HepG2 (cell line): Measurements from ENCODE around the gene PRKG1. TPM values are rescaled to one million over a fixed set of nuclear protein-coding genes. Genes with fewer than 3 reads are reported as not detected.

ENCODE experiments used
- ATAC-seq: fragments of 200-7000 bp; cut with Tn5 transposase; 3 replicates; pipeline ENCODE4 v1.9.1; 2020; ENCODE audit warnings: mild to moderate bottlenecking, moderate library complexity
- Bru-seq: library from RNA; stranded (reverse); fragments of 400-500 nt; gene quantifications from one replicate; lab custom pipeline; 2021; lab: Mats Ljungman, UMichigan
- BruChase-seq, 2 experiments: library from RNA; stranded (reverse); fragments of 400-500 nt; gene quantifications; one replicate each; lab custom pipeline; 2021; lab: Mats Ljungman, UMichigan
- BruUV-seq: library from RNA; stranded (reverse); fragments of 400-500 nt; replicated peaks from 2 replicates; lab custom pipeline; 2021; lab: Mats Ljungman, UMichigan
- CTCF ChIA-PET: fragments of 300-600 bp; formaldehyde crosslinking; extraction: SDS; loops from one replicate; lab custom pipeline; 2021; ENCODE audit warnings: low total read pairs, inconsistent platforms, low intra/inter-chr PET ratio; lab: Yijun Ruan, JAX
- POLR2A ChIA-PET: fragments of 350-600 bp; sonication (Branson Sonifier 250); formaldehyde crosslinking; loops from one replicate; lab custom pipeline; 2020; ENCODE audit warnings: antibody characterized with exemption, inconsistent platforms; lab: Yijun Ruan, JAX
- DNase-seq: peaks from one replicate; pipeline ENCODE4 v3.0.0-alpha.2; 2015; ENCODE audit warnings: low spot score
- FAIRE-seq: peaks from 3 replicates; lab custom pipeline; 2011; peaks lifted over from hg19 to GRCh38; lab: Jason Lieb, UNC
- H2AFZ ChIP-seq: one replicate; pipeline ENCODE4 v1.6.1; 2011; ENCODE audit warnings: low read length, inconsistent platforms
- H3K27ac ChIP-seq: fragments of 300-600 bp; 3 replicates; pipeline ENCODE4 v1.8.0; 2011; ENCODE audit warnings: mixed run types, mild to moderate bottlenecking, mixed read lengths, low read length, inconsistent platforms; ENCODE audit not compliant: insufficient read depth; ENCODE audit errors: extremely low read length
- H3K27me3 ChIP-seq, 2 experiments: fragments of 200-600 bp in 1 of 2; 2 replicates in 1 of 2; 3 replicates in 1 of 2; pipeline versions ENCODE4 v1.6.0 to v1.8.0; 2011; ENCODE audit warnings: low read length in 2 of 2, mild to moderate bottlenecking in 2 of 2, moderate library complexity in 2 of 2, inconsistent platforms in 1 of 2; ENCODE audit not compliant: insufficient read depth in 2 of 2, control insufficient read depth in 1 of 2
- H3K36me3 ChIP-seq, 2 experiments: fragments of 200-600 bp in 1 of 2; replicated peaks in 1 of 2; 2 replicates in 1 of 2; 3 replicates in 1 of 2; pipeline versions ENCODE4 v1.5.1 to v1.8.0; 2011; ENCODE audit warnings: low read length in 2 of 2, inconsistent platforms in 1 of 2; ENCODE audit not compliant: insufficient read depth in 2 of 2, control insufficient read depth in 1 of 2
- H3K4me1 ChIP-seq: 2 replicates; pipeline ENCODE4 v1.5.1; 2012; ENCODE audit warnings: low read length, inconsistent platforms; ENCODE audit not compliant: insufficient read depth
- H3K4me2 ChIP-seq: 2 replicates; pipeline ENCODE4 v1.6.0; 2011; ENCODE audit warnings: low read depth, low read length, inconsistent platforms
- H3K4me3 ChIP-seq, 3 experiments: fragments of 200-600 bp in 1 of 3; sonication (generic), shearing (Covaris generic) in 1 of 3; replicated peaks in 1 of 3; 2 replicates each; pipeline ENCODE4 v1.5.1; 2011 to 2016; ENCODE audit warnings: low read length in 3 of 3, inconsistent platforms in 2 of 3, low read depth in 2 of 3, mild to moderate bottlenecking in 2 of 3, control low read depth in 1 of 3, mixed read lengths in 1 of 3; ENCODE audit not compliant: insufficient read depth in 1 of 3
- H3K79me2 ChIP-seq: one replicate; pipeline ENCODE4 v1.6.1; 2011; ENCODE audit warnings: low read length, inconsistent platforms; ENCODE audit not compliant: insufficient read depth
- H3K9ac ChIP-seq: 2 replicates; pipeline ENCODE4 v1.6.0; 2011; ENCODE audit warnings: mild to moderate bottlenecking, low read depth, low read length, inconsistent platforms; ENCODE audit not compliant: insufficient read depth
- H3K9me3 ChIP-seq: 2 replicates; pipeline ENCODE4 v1.5.1; 2012; ENCODE audit warnings: mild to moderate bottlenecking, low read length
- H4K20me1 ChIP-seq: 2 replicates; pipeline ENCODE4 v1.6.0; 2011; ENCODE audit warnings: inconsistent platforms, mild to moderate bottlenecking, low read length, moderate library complexity; ENCODE audit not compliant: insufficient read depth
- CREM ChIP-seq, 2 experiments: sonication (generic) in 1 of 2; formaldehyde crosslinking in 1 of 2; IDR thresholded peaks; 2 replicates each; pipeline versions ENCODE4 v1.4.0 to v1.6.1; 2016 to 2020; ENCODE audit warnings: antibody characterized with exemption in 1 of 2, mild to moderate bottlenecking in 1 of 2, missing genetic modification reagents in 1 of 2
- GMEB1 ChIP-seq: sonication (generic); formaldehyde crosslinking; IDR thresholded peaks from 2 replicates; pipeline ENCODE4 v1.5.1; 2020; ENCODE audit warnings: missing genetic modification reagents, mild to moderate bottlenecking, borderline replicate concordance
- KDM6A ChIP-seq: IDR thresholded peaks from 2 replicates; pipeline ENCODE4 v1.6.1; 2016; ENCODE audit warnings: low read depth
- RXRA ChIP-seq: sonication (generic); formaldehyde crosslinking; IDR thresholded peaks from 2 replicates; pipeline ENCODE4 v1.5.1; 2020; ENCODE audit warnings: missing genetic modification reagents
- SAFB2 ChIP-seq: sonication (generic); formaldehyde crosslinking; IDR thresholded peaks from 2 replicates; pipeline ENCODE4 v1.5.1; 2020; ENCODE audit warnings: missing genetic modification reagents, low read depth, mild to moderate bottlenecking, borderline replicate concordance
- SAP130 ChIP-seq: IDR thresholded peaks from 2 replicates; pipeline ENCODE4 v1.6.1; 2016; ENCODE audit warnings: low read depth
- STAT6 ChIP-seq: sonication (generic); formaldehyde crosslinking; IDR thresholded peaks from 2 replicates; pipeline ENCODE4 v1.4.0; 2020; ENCODE audit warnings: missing genetic modification reagents, mild to moderate bottlenecking, borderline replicate concordance
- ZNF687 ChIP-seq: sonication (generic); formaldehyde crosslinking; IDR thresholded peaks from 2 replicates; pipeline ENCODE4 v1.5.1; 2020; ENCODE audit warnings: mild to moderate bottlenecking, missing genetic modification reagents, moderate library complexity
- WGBS: methylation state at CpG from one replicate; pipeline ENCODE4 v1.1.6; 2017; ENCODE audit warnings: low lambda C conversion rate; 5-methylcytosine and 5-hydroxymethylcytosine counted together
- in situ Hi-C: cut with HindIII; loops from 2 replicates; pipeline ENCODE4 v1.10.0; 2017; ENCODE audit warnings: low pct_unique_long_range_greater_than_20kb; ENCODE audit not compliant: extremely low pct_ligation_motif_present
- intact Hi-C: fragments of 100-400 bp; cut with micrococcal nuclease; formaldehyde crosslinking; loops from one replicate; pipeline ENCODE4 v1.10.0; 2022; ENCODE audit not compliant: unreplicated experiment
- long read RNA-seq, 2 experiments: library from RNA in 1 of 2; library from polyadenylated mRNA in 1 of 2; stranded (forward) in 1 of 2; unstranded in 1 of 2; transcript quantifications; one replicate each; pipeline ENCODE4 v2.0.0, GENCODE V29; 2019 to 2022
- polyA minus RNA-seq, 3 experiments: library from RNA; depleted of rRNA, polyadenylated mRNA; stranded (reverse); fragments of >200 nt; gene quantifications; 2 replicates each; pipeline ENCODE4 v1.2.3, GENCODE V29; 2011; ENCODE audit warnings: low replicate concordance in 1 of 3
- polyA plus RNA-seq, 8 experiments: library from polyadenylated mRNA; depleted of rRNA in 3 of 8; stranded (reverse) in 7 of 8; unstranded in 1 of 8; fragments of >200 nt; fragmentation: Illumina TruSeq in 4 of 8; extraction: Trizol in 4 of 8; gene quantifications; 2 replicates each; pipeline versions ENCODE4 v1.2.1 to v1.2.3, GENCODE V29; 2011 to 2016; ENCODE audit warnings: low read depth in 4 of 8, missing spikeins in 1 of 8, mixed read lengths in 1 of 8; ENCODE audit not compliant: insufficient read depth in 1 of 8
- total RNA-seq, 5 experiments: library from RNA; depleted of rRNA; stranded (reverse); fragments of >200 nt; fragmentation: Illumina TruSeq; extraction: Trizol; gene quantifications; 2 replicates each; pipeline ENCODE4 v1.2.3, GENCODE V29; 2016; ENCODE audit warnings: low read depth in 1 of 5

The PRKG1 gene
- total RNA-seq (2016; rRNA removed; fragmentation: Illumina TruSeq; extraction: Trizol) (not detected in 2 replicates), polyA plus RNA-seq (2011; rRNA removed) (0.01 TPM in 1 of 2 replicates, not detected in the other), polyA minus RNA-seq (2011; rRNA and poly(A)+ RNA removed; ENCODE audit: low replicate concordance) (not detected in 2 replicates), Bru-seq, nascent RNA (percentile 3 among the genes with signal in this experiment), BruChase-seq, experiment 1, labeled RNA remaining after a 6-hour chase (percentile 10 among the genes with signal in this experiment), BruChase-seq, experiment 2, labeled RNA remaining after a 2-hour chase (percentile 6 among the genes with signal in this experiment)
- total RNA-seq (2016; cell fraction: cytosol; rRNA removed; fragmentation: Illumina TruSeq; extraction: Trizol; ENCODE audit: low read depth): not detected in 2 replicates
- not detected in 2 replicates for total RNA-seq (2016; cell fraction: insoluble cytoplasmic fraction; rRNA removed; fragmentation: Illumina TruSeq; extraction: Trizol)
- total RNA-seq (2016; cell fraction: membrane; rRNA removed; fragmentation: Illumina TruSeq; extraction: Trizol): not detected in 2 replicates
- not detected in 2 replicates for total RNA-seq (2016; cell fraction: nucleus; rRNA removed; fragmentation: Illumina TruSeq; extraction: Trizol)
- not detected in 2 replicates for polyA plus RNA-seq (2011; cell fraction: cytosol; rRNA removed)
- polyA plus RNA-seq (2011; cell fraction: nucleus; rRNA removed): not detected in 2 replicates
- not detected in 2 replicates for polyA plus RNA-seq (2012)
- polyA plus RNA-seq (2016; cell fraction: cytosol; fragmentation: Illumina TruSeq; extraction: Trizol; ENCODE audit: low read depth): not detected in 2 replicates
- not detected in 2 replicates for polyA plus RNA-seq (2016; cell fraction: insoluble cytoplasmic fraction; fragmentation: Illumina TruSeq; extraction: Trizol; ENCODE audit: low read depth)
- not detected in 2 replicates for polyA plus RNA-seq (2016; cell fraction: membrane; fragmentation: Illumina TruSeq; extraction: Trizol; ENCODE audit: low read depth)
- polyA plus RNA-seq (2016; cell fraction: nucleus; fragmentation: Illumina TruSeq; extraction: Trizol; ENCODE audit: insufficient read depth, low read depth): not detected in 2 replicates
- not detected in 2 replicates for polyA minus RNA-seq (2011; cell fraction: cytosol; rRNA and poly(A)+ RNA removed)
- not detected in 2 replicates for polyA minus RNA-seq (2011; cell fraction: nucleus; rRNA and poly(A)+ RNA removed)
- long read RNA-seq, experiment 1: 0 reads
- long read RNA-seq, experiment 2: 0 reads

GRCh38 chr10:51074238-51075028 lies at the start of gene PRKG1:
Gene PRKG1, plus strand, starts transcription at chr10:51074487.
- peak within 1 kb of the TSS; percentile 20 to 52 (median 40); a peak in 4 of 6 replicates for H3K4me3 ChIP-seq
- ATAC-seq (peak; percentile 97), FAIRE-seq (no peak), DNase-seq (peak; percentile 5)
- BruUV-seq: no TSS peak
- intact Hi-C loops: loop anchor here (5.0 kb wide), 1 partner anchor 62 kb away; no protein-coding TSS in a partner anchor
- no peak within 1 kb of the TSS for H3K27ac ChIP-seq
- H4K20me1 ChIP-seq: no peaks in the 10 kb centered on the region
- WGBS: 52% methylated on average over 39 of the region's 59 CpGs
- in situ Hi-C loops: loop anchor here (25.0 kb wide), 1 partner anchor 888 kb away; no protein-coding TSS in a partner anchor
- CTCF ChIA-PET: no interaction called here
- peaks cover 9% of the 10 kb centered on the region; the same call in 1 of the 2 replicates for H3K4me1 ChIP-seq
- H2AFZ ChIP-seq: no peak within 1 kb of the TSS
- no peaks in the 10 kb centered on the region for H3K36me3 ChIP-seq
- H3K27me3 ChIP-seq: peaks cover 3 to 30% of the 10 kb centered on the region in 2 experiments; a peak in 3 of 5 replicates
- POLR2A ChIA-PET: no interaction called here
- no peak within 1 kb of the TSS for H3K9ac ChIP-seq
- H3K9me3 ChIP-seq: no peaks in the 10 kb centered on the region
- no peaks in the 10 kb centered on the region for H3K79me2 ChIP-seq
- peak within 1 kb of the TSS; percentile 71 for H3K4me2 ChIP-seq
- TF ChIP-seq ZNF687 (CRISPR knock-in tag): peak; percentile 29; the same call in 1 of the 2 replicates
- no peak for TF ChIP-seq SAP130 (CRISPR knock-in tag)
- no peak for TF ChIP-seq CREM (IDR thresholded peaks at IDR 0.05)
- TF ChIP-seq CREM (CRISPR knock-in tag; IDR thresholded peaks at IDR 0.05): no peak
- TF ChIP-seq KDM6A (CRISPR knock-in tag): no peak
- TF ChIP-seq SAFB2 (CRISPR knock-in tag): no peak
- no peak for TF ChIP-seq GMEB1 (CRISPR knock-in tag)
- TF ChIP-seq RXRA (CRISPR knock-in tag): no peak
- no peak for TF ChIP-seq STAT6 (CRISPR knock-in tag)
